HG03354 (cell line): Measurements from ENCODE around the gene YWHAQ.

Experiments used
- ATAC-seq: cut with Tn5 transposase; IDR thresholded peaks from one replicate; pipeline ENCODE4 v1.9.1; 2021; ENCODE audit warnings: mild to moderate bottlenecking; ENCODE audit not compliant: unreplicated experiment, poor library complexity, severe bottlenecking

YWHAQ gene

GRCh38 chr2:9558948-9559381, 71.8 kb downstream of the YWHAQ start:
- no peak for ATAC-seq

- ATAC-seq = peak; percentile 29
Measured at GRCh38 chr2:9556121-9556743, 74.6 kb downstream of the YWHAQ start.

- ATAC-seq = peak; percentile 88
Measured at GRCh38 chr2:9555297-9556120, 75.3 kb downstream of the YWHAQ start, which contains the start of gene ADAM17. Gene ADAM17 (minus strand): TSS chr2:9555830. CDS start chr2:9555605, 225 bp downstream.

- ATAC-seq = no peak
Measured at GRCh38 chr2:9554921-9555296, 75.9 kb downstream of the YWHAQ start.

GRCh38 chr2:9552219-9553178, 78.3 kb downstream of the YWHAQ start:
- no peak for ATAC-seq

GRCh38 chr2:9550859-9551391, 79.9 kb downstream of the YWHAQ start:
- peak; percentile 19 for ATAC-seq

- ATAC-seq = peak; percentile 28
Measured at GRCh38 chr2:9549420-9549819, 81.4 kb downstream of the YWHAQ start.

- peak; percentile 61 for ATAC-seq
Measured at GRCh38 chr2:9548506-9548905, 82.3 kb downstream of the YWHAQ start.

- ATAC-seq = no peak
Measured at GRCh38 chr2:9547262-9547991, 83.4 kb downstream of the YWHAQ start.

- ATAC-seq = no peak
Measured at GRCh38 chr2:9545502-9545901, 85.3 kb downstream of the YWHAQ start.

- ATAC-seq = peak; percentile 31
Measured at GRCh38 chr2:9543557-9543956, 87.2 kb downstream of the YWHAQ start.

GRCh38 chr2:9539531-9539930, 91.3 kb downstream of the YWHAQ start:
- ATAC-seq = no peak

GRCh38 chr2:9538000-9538507, 92.7 kb downstream of the YWHAQ start:
- no peak for ATAC-seq

GRCh38 chr2:9536504-9536903, 94.3 kb downstream of the YWHAQ start:
- ATAC-seq = no peak

- no peak for ATAC-seq
Measured at GRCh38 chr2:9535177-9535576, 95.6 kb downstream of the YWHAQ start.
